Endodermal cell (in vitro differentiated cells): ENCODE data around the gene AP3S2. TPM values are rescaled to one million over a fixed set of nuclear protein-coding genes. Genes with fewer than 3 reads are reported as not detected.

Experiments used
- DNase-seq: peaks from one replicate; pipeline ENCODE4 v3.0.0-alpha.2; 2017
- H3K27ac ChIP-seq: 2 replicates; pipeline ENCODE4 v1.5.1; 2013; ENCODE audit warnings: mild to moderate bottlenecking, low read depth, low read length, moderate library complexity
- H3K27me3 ChIP-seq: 2 replicates; pipeline ENCODE4 v1.6.1; 2013; ENCODE audit warnings: mild to moderate bottlenecking, low read length, moderate library complexity; ENCODE audit not compliant: insufficient read depth, control insufficient read depth, poor library complexity, severe bottlenecking
- H3K36me3 ChIP-seq: 2 replicates; pipeline ENCODE4 v1.7.0; 2013; ENCODE audit warnings: mild to moderate bottlenecking, low read length, moderate library complexity; ENCODE audit not compliant: control insufficient read depth, insufficient read depth
- H3K4me1 ChIP-seq: one replicate; pipeline ENCODE4 v1.7.0; 2013; ENCODE audit warnings: low read length; ENCODE audit not compliant: control insufficient read depth, insufficient read depth
- H3K4me3 ChIP-seq: 2 replicates; pipeline ENCODE4 v1.5.1; 2013; ENCODE audit warnings: mild to moderate bottlenecking, low read length, moderate library complexity
- H3K9ac ChIP-seq: 2 replicates; pipeline ENCODE4 v1.6.1; 2013; ENCODE audit warnings: mild to moderate bottlenecking, low read length, moderate library complexity; ENCODE audit not compliant: poor library complexity, severe bottlenecking; ENCODE audit errors: extremely low read depth
- H3K9me3 ChIP-seq: 2 replicates; pipeline ENCODE4 v1.6.1; 2013; ENCODE audit warnings: mild to moderate bottlenecking, low read length, moderate library complexity; ENCODE audit not compliant: control insufficient read depth
- H3K27ac Mint-ChIP-seq: 2 replicates; pipeline ENCODE4 v1.8.0; 2020; ENCODE audit warnings: mixed read lengths
- H3K27me3 Mint-ChIP-seq: 2 replicates; pipeline ENCODE4 v1.8.0; 2021; ENCODE audit warnings: mild to moderate bottlenecking, mixed read lengths; ENCODE audit not compliant: insufficient read depth
- H3K36me3 Mint-ChIP-seq: 2 replicates; pipeline ENCODE4 v1.8.0; 2020; ENCODE audit warnings: low read depth, mixed read lengths
- H3K4me1 Mint-ChIP-seq: 2 replicates; pipeline ENCODE4 v1.8.0; 2020; ENCODE audit warnings: mixed read lengths
- H3K4me3 Mint-ChIP-seq: 2 replicates; pipeline ENCODE4 v1.8.0; 2020; ENCODE audit warnings: mild to moderate bottlenecking, moderate library complexity, mixed read lengths
- H3K9me3 Mint-ChIP-seq: 2 replicates; pipeline ENCODE4 v1.8.0; 2020; ENCODE audit warnings: mild to moderate bottlenecking, mixed read lengths
- CTCF ChIP-seq: fragments of 200-600 bp; sonication (generic); conservative IDR thresholded peaks from 2 replicates; pipeline ENCODE4 v1.5.0; 2021; ENCODE audit warnings: antibody characterized with exemption, mild to moderate bottlenecking
- WGBS, 2 experiments: methylation state at CpG; one replicate each; pipeline versions ENCODE4 v1.1.5 to v1.1.7; 2013; ENCODE audit warnings: missing lambda C conversion rate in 2 of 2, mixed read lengths in 1 of 2; ENCODE audit not compliant: insufficient coverage in 1 of 2, insufficient read length in 1 of 2; 5-methylcytosine and 5-hydroxymethylcytosine counted together
- total RNA-seq, 2 donors: library from RNA; stranded (reverse); fragmentation: NEBNext Ultra II Directional in 1 of 2; extraction: Animal tissue kit (Norgen Biotek cat#: 25700) in 1 of 2; gene quantifications; 2 replicates in 1 of 2; 3 replicates in 1 of 2; pipeline ENCODE4 v1.2.1, GENCODE V29; 2021

Gene AP3S2
- total RNA-seq, 2 donors from 2014 or later: 39.5 to 54.4 TPM

- Histone ChIP-seq H3K27me3 (no peaks in the 10 kb centered on the region), H3K27ac (no peak overlapping the region), H3K9ac (no peak overlapping the region), H3K9me3 (peaks cover under 1% of the 10 kb centered on the region), H3K36me3 (peaks cover 38% of the 10 kb centered on the region), H3K4me3 (no peak overlapping the region), H3K4me1 (no peaks in the 10 kb centered on the region)
- no peak for DNase-seq
- WGBS, 2 experiments: 89 to 100% methylated on average over 2 to 3 of the region's 3 CpGs
- no peak for TF ChIP-seq CTCF
- H3K36me3 Mint-ChIP-seq: peaks cover 42% of the 10 kb centered on the region
- H3K27me3 Mint-ChIP-seq: no peaks in the 10 kb centered on the region
- no peaks in the 10 kb centered on the region for H3K4me1 Mint-ChIP-seq
- H3K9me3 Mint-ChIP-seq: peaks cover 21% of the 10 kb centered on the region
- no peak overlapping the region for H3K4me3 Mint-ChIP-seq
- H3K27ac Mint-ChIP-seq: no peak overlapping the region
Observed at GRCh38 chr15:89864958-89865739, 28.6 kb downstream of the AP3S2 start.

GRCh38 chr15:89863918-89864317, 29.9 kb downstream of the AP3S2 start:
- no peak overlapping the region for H3K4me3 Mint-ChIP-seq
- no peak for DNase-seq
- TF ChIP-seq CTCF: no peak
- H3K36me3 Mint-ChIP-seq: peaks cover 43% of the 10 kb centered on the region
- Histone ChIP-seq H3K9ac (no peak overlapping the region), H3K27me3 (no peaks in the 10 kb centered on the region), H3K36me3 (peaks cover 36% of the 10 kb centered on the region), H3K4me1 (no peaks in the 10 kb centered on the region), H3K27ac (no peak overlapping the region), H3K4me3 (no peak overlapping the region), H3K9me3 (no peaks in the 10 kb centered on the region)
- H3K4me1 Mint-ChIP-seq: no peaks in the 10 kb centered on the region
- no peak overlapping the region for H3K27ac Mint-ChIP-seq
- H3K9me3 Mint-ChIP-seq: peaks cover 12% of the 10 kb centered on the region
- H3K27me3 Mint-ChIP-seq: no peaks in the 10 kb centered on the region

- Mint-ChIP-seq H3K9me3 (peaks cover 10% of the 10 kb centered on the region), H3K27me3 (no peaks in the 10 kb centered on the region), H3K36me3 (peaks cover 61% of the 10 kb centered on the region), H3K4me3 (no peak overlapping the region), H3K27ac (no peak overlapping the region), H3K4me1 (no peaks in the 10 kb centered on the region)
- no peak for DNase-seq
- H3K27ac ChIP-seq: no peak overlapping the region
- H3K4me1 ChIP-seq: no peaks in the 10 kb centered on the region
- H3K27me3 ChIP-seq: no peaks in the 10 kb centered on the region
- H3K9ac ChIP-seq: no peak overlapping the region
- no peak overlapping the region for H3K4me3 ChIP-seq
- WGBS, 2 experiments: 84 to 99% methylated on average over 2 of the region's 2 CpGs
- TF ChIP-seq CTCF: no peak
- peaks cover 50% of the 10 kb centered on the region for H3K36me3 ChIP-seq
- peaks cover 3% of the 10 kb centered on the region for H3K9me3 ChIP-seq
Observed at GRCh38 chr15:89860891-89861290, 32.9 kb downstream of the AP3S2 start.
